ENCODE measurements around the gene CSNK1G1. TPM values are rescaled to one million over a fixed set of nuclear protein-coding genes. Genes with fewer than 3 reads are reported as not detected.

The CSNK1G1 gene
- total and polyA plus RNA-seq, 2 of the 8 experiments (the other 6 are each of a cell fraction or from before 2014, with no cell fraction given): 6.0 to 12.9 TPM

GRCh38 chr15:64386291-64386690, 30.3 kb upstream of the CSNK1G1 start:
- no peak overlapping the region for H3K4ac ChIP-seq (replicated peaks; ENCODE audit: insufficient read length, low read depth, low read length)
- H4K91ac ChIP-seq (replicated peaks; ENCODE audit: insufficient read length, low read length): no peak overlapping the region
- H3K9ac ChIP-seq (replicated peaks in 1 of 4; ENCODE audit: extremely low read depth in 1 of 4, low read depth in 3 of 4, low read length in 3 of 4): no peak overlapping the region
- no peak for DNase-seq (ENCODE audit: low read depth in 1 of 2, low spot score in 2 of 2)
- WGBS, 2 experiments (ENCODE audit: extremely low coverage in 1 of 2, insufficient coverage in 1 of 2, insufficient read length in 1 of 2, insufficient replicate concordance in 2 of 2, low coverage in 1 of 2, low lambda C conversion rate in 2 of 2, missing lambda C conversion rate in 1 of 2): 92% methylated on average over 7 of the region's 7 CpGs; no CpG with 5 or more reads in 1 of the 2 experiments
- no peak overlapping the region for H3K23ac ChIP-seq (ENCODE audit: insufficient read length)
- no peak overlapping the region for H4K5ac ChIP-seq (ENCODE audit: insufficient read length, low read depth, low read length)
- no peaks in the 10 kb centered on the region for H3K36me3 ChIP-seq (ENCODE audit: control insufficient read depth in 2 of 4, insufficient read depth in 4 of 4, low read length in 3 of 4)
- H3K18ac ChIP-seq (ENCODE audit: extremely low read depth, low read length): no peak overlapping the region
- H4K8ac ChIP-seq (ENCODE audit: extremely low read depth, insufficient read depth, low read length): no peak overlapping the region
- H3K9me3 ChIP-seq (ENCODE audit: insufficient read depth in 2 of 2, low read depth in 1 of 2, low read length in 1 of 2): no peaks in the 10 kb centered on the region
- H3K27ac ChIP-seq (ENCODE audit: low read depth, low read length): no peak overlapping the region
- H2BK12ac ChIP-seq (ENCODE audit: low read depth, low read length): 0 out of 2 replicates have a peak overlapping the region, but pooled peaks have one; percentile 50
- no peaks in the 10 kb centered on the region for H3K79me1 ChIP-seq (ENCODE audit: low read depth, low read length)
- no peaks in the 10 kb centered on the region for H3K27me3 ChIP-seq (replicated peaks in 1 of 4; ENCODE audit: control insufficient read depth in 3 of 4, extremely low read depth in 1 of 4, insufficient read depth in 3 of 4, low read length in 3 of 4)
- H3K56ac ChIP-seq (replicated peaks; ENCODE audit: insufficient read length, low read depth, low read length): no peak overlapping the region
- H3K23me2 ChIP-seq (ENCODE audit: low read depth, low read length): no peaks in the 10 kb centered on the region; the same call in 1 of the 2 replicates
- H3K79me2 ChIP-seq (ENCODE audit: control insufficient read depth in 1 of 2, insufficient read depth in 2 of 2, low read length in 2 of 2): no peaks in the 10 kb centered on the region; a peak in 1 of 4 replicates
- no peak overlapping the region for H3K4me3 ChIP-seq (ENCODE audit: extremely low read depth in 1 of 4, insufficient read depth in 2 of 4, low read depth in 3 of 4, low read length in 4 of 4)
- H2BK15ac ChIP-seq (ENCODE audit: low read length): no peak overlapping the region
- 0 out of 7 replicates have a peak, but pooled peaks cover 0 to 2% (median 0%) of the 10 kb centered on the region in 4 experiments for H3K4me1 ChIP-seq (replicated peaks in 1 of 4; ENCODE audit: control insufficient read depth in 3 of 4, insufficient read depth in 4 of 4, low read length in 3 of 4)
- TF ChIP-seq RXRA (IDR thresholded peaks at IDR 0.05; ENCODE audit: insufficient read depth, low read depth, low read length): no peak
- no peak overlapping the region for H2BK20ac ChIP-seq (ENCODE audit: low read length)
- no peaks in the 10 kb centered on the region for H4K20me1 ChIP-seq (replicated peaks in 1 of 2; ENCODE audit: control insufficient read depth in 1 of 2, insufficient read depth in 2 of 2, low read length in 2 of 2)
- H3K4me2 ChIP-seq (ENCODE audit: insufficient read depth in 1 of 2, low read depth in 2 of 2, low read length in 2 of 2): no peak overlapping the region
- H2BK5ac ChIP-seq (ENCODE audit: low read depth, low read length): no peak overlapping the region
- ChIA-PET CTCF (ENCODE audit: partially characterized antibody) (no interaction called here), POLR2A (ENCODE audit: partially characterized antibody) (interaction anchor here (2.6 kb wide), 1 partner anchor 9 kb away, joined by 12 read pairs; no protein-coding TSS in a partner anchor)
- H2AFZ ChIP-seq (ENCODE audit: low read length): no peak overlapping the region
- no peak overlapping the region for H2AK5ac ChIP-seq (ENCODE audit: low read depth, low read length)
- H3K14ac ChIP-seq (ENCODE audit: insufficient read length): no peak overlapping the region
- no peak overlapping the region for H2BK120ac ChIP-seq (replicated peaks; ENCODE audit: low read depth, low read length)
- FAIRE-seq: no peak
